GM19240 (cell line): Measurements from ENCODE around the gene ACSBG1.

Experiments used
- DNase-seq: peaks from one replicate; pipeline ENCODE4 v3.0.0; 2011; ENCODE audit warnings: low spot score; ENCODE audit not compliant: insufficient read length

The ACSBG1 gene, protein sequence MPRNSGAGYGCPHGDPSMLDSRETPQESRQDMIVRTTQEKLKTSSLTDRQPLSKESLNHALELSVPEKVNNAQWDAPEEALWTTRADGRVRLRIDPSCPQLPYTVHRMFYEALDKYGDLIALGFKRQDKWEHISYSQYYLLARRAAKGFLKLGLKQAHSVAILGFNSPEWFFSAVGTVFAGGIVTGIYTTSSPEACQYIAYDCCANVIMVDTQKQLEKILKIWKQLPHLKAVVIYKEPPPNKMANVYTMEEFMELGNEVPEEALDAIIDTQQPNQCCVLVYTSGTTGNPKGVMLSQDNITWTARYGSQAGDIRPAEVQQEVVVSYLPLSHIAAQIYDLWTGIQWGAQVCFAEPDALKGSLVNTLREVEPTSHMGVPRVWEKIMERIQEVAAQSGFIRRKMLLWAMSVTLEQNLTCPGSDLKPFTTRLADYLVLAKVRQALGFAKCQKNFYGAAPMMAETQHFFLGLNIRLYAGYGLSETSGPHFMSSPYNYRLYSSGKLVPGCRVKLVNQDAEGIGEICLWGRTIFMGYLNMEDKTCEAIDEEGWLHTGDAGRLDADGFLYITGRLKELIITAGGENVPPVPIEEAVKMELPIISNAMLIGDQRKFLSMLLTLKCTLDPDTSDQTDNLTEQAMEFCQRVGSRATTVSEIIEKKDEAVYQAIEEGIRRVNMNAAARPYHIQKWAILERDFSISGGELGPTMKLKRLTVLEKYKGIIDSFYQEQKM

DNA sequence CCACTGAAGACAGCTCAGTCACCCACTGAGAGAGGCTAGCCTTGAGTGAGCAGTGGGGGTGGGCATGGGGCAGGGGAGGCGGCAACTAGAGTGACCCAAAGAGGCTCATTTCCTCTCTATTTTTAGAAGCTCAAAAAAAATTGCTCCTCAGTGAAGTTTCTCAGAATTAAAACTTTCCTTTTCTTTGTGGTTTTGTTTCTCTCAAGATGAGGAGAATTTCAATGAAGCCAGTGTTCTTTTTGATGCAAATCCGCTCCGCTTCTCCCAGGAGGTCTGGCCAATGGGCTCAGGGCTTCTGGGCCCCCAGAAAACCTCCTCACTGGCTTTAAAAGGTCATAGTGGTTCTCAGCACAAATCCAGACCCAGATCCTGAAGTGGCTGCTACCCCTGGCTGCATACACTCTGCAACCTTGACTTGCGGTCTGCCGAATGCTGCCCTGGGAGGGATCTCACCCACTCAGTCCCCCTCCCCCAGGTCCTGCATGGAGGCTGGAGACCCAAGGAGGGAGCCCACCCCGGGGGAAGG is at the start of gene ACSBG1:
Gene ACSBG1 (minus strand): TSS at position 51 of the 526 bp plus-strand sequence. CDS start 64 bp downstream, outside the sequence.
- no peak for DNase-seq

DNA sequence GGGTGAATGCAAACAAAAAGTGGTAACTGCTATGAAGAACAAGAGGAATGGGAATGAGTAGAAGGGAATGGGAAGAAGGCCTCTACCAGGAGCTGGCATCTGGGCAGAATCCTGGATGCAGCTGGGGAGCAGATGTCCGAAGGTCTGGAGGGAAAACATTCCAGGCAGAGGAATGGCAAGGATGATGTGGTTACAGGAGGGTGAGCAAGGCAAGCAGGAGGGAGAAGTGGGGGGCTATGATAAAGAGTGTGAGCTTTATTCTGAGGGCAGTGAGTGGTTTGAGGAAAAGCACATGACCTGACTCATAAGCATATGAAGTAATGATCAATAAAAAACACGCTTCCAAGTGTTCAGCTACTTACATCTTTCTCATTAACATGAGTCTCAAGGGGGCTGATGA is 48.0 kb upstream of the ACSBG1 start:
- DNase-seq = no peak

DNA sequence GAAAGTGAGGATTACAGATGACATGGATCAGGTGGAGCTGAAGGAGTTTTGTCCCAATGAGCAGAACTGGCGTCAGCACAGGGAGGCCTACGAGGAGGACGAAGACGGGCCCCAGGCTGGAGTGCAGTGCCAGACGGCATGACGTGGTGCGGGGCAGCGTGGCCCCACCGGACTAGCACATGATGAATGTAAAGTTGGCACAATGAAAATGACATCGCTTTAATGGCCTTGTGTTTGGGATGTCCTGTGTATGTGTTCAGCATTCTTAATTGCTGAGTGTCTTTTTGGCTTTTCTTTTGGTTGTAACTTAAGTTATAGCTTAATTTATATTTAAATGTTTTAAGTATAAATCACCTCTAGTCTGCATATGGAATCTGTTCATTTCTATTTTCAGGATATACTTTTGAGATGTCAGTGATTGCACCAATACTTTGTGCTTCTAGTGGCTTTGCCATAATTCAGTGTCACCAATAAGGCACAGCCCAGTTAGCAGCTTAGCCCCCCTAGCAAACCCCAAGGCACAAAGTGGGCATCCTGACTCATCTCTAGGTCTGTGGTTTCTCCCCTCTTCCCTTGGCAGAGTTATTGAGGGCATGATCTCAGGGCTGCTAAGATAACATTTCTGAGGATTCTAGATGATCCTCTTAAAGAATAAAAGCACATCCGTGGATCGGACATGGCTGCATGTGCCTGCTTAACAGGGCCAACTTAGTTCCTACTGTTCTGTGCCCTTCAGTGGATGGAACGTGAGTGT is 46.1 kb upstream of the ACSBG1 start:
- no peak for DNase-seq

DNA sequence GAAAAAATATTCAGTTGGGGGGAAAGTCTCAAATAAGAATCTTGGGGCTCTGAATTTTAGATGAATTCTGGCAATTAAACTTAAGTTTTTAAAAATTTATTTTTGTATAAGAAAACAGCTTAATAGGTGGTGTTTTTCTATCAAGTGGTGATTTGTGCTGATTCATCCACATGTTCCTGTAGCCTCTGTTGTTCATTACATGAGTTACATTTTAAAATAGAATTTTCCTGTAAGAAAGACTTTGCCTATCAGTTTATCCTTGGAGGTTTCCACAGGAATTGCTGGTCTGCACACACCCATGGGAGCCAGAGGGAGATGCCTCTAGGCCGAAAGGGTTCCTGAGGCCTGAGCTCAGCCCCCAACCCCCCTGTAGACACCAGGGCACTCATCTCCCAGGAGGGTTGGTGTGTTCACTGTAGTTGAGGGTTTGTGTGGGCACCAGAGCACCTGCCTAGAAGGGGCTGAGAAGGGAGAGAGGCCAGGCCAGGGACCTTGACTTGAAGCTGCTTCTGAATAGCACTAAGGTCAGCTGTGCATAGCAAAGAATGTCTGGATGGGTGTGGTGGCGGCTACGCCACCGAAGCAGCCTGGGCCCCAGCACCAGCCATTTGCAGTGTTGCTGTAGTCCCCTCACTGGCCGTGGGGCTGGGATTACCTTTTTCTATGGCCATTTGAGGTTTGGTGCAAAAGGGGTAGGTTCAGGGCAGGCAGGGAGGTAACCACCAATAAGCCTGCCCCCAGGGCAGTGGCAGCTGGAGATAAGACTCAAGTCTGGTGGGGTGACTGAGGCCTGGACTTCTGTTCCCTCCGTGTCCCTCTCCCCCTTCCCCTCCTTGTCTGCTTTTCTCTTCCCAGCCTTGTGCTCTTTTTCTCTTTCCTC is 41.9 kb upstream of the ACSBG1 start:
- no peak for DNase-seq

DNA sequence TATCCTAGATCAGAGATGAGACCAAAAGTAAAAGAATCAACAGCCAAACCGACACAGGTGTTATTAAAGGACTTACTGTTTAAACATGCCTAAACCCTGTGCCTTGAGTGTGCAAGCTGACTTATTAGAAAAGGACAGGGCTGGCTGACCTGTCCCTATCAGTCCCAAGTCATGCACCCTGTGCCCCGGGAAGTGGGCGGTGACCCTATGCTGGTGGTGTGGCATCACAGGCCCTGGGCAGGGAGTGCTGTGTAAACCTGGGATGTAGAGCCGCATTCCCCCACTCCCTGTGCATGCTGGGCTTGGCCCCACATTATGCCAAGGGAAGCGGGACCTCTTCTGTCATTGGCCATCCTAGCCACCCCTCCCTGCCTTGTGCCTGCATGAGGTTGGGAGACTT is 40.6 kb upstream of the ACSBG1 start:
- DNase-seq = no peak

DNA sequence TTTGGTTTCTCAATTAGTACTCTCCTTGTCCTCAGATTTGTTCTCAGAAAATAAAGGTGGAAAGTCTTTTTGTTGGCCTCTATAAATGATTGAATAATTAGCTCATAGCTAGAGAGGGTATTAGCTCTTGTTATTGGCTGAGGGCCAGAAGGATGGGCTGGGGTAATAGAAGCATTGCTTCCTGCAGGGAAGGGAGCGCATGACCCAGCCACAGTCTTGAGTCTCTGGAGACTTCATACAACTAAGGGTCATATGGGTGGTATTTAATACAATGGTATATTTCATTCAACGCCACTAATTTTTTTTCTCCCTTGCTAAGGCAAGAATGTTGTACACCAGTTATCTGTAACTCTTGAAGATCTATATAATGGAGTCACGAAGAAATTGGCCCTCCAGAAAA is 38.4 kb upstream of the ACSBG1 start:
- DNase-seq = no peak

DNA sequence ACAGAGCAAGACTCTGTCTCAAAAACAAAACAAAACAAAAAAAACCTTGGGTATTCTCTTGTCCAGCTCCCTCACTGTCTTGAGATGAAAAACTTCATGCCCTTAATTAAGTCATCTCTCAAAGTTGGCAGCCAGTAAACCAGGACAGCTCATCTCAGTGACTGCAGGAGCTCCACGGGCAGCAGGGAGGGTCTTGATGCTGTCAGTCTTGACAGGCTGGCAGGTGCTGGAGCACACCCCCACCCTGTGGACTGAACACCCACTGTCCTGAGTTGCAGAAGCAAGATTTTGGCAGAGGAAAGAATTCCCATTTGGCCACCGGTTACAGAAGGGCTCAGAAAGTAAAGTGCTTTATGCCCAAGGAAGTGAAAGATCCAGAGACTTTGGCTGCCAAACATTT is 38.0 kb upstream of the ACSBG1 start:
- DNase-seq = no peak

DNA sequence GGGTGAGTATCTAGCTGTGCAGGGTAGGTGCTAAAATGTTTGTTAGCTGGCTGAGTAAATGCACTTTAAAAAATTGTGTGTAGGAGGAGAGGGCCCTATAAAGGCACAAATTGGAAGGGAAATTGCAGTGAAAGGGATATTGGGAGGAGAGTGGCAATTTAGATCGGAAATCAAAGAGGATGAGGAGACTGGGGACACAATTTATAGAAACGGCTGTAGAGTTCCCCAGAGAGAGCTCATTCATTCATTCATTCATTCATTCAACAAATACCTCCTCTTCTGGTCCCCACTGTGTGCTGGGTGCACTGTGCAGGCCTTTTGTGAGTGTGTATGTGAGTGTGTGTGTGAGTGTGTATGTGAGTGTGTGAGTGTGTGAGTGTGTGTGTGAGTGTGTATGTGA is 32.4 kb upstream of the ACSBG1 start:
- no peak for DNase-seq

DNA sequence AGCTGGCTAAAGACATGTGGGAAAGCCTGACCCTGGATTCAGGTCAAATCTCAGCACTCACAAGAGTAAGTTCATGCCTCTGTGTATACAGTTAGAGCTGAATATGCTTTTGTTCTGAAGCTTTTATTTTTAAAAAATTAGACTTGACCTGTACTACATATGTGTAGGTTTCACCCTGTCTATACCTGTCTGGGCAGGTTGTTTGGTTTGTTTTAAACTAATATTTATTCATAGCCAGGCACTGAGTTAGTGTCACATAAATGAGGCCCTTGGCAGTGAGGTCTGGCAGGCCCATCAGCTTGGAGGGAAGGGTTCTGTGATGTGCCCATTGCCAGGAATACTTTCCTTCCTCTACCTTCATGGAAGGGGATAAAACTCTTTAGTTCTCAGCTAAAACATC is 31.9 kb upstream of the ACSBG1 start:
- no peak for DNase-seq

DNA sequence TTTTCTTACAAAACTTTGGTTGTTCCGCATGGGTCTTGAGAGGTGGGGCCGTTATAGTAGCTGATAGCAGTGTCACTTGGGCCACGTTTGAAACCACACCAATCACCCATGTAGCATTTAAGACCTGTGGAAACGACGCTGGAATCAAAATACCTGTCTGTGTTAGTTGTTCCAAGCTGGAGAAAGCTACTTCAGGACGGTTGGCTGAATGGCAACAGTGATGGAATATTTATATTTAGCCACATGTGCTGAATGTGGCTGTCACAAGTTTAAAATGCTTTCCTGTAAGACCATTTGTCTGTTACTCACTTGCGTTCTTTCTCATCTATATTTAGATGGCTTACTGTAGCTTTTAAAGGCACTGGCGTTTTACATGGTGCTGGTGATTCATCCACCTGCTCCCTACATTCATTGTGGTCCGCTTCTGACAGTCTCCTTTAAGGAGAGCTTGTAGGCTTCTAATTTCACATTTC is 31.4 kb upstream of the ACSBG1 start:
- DNase-seq = no peak

DNA sequence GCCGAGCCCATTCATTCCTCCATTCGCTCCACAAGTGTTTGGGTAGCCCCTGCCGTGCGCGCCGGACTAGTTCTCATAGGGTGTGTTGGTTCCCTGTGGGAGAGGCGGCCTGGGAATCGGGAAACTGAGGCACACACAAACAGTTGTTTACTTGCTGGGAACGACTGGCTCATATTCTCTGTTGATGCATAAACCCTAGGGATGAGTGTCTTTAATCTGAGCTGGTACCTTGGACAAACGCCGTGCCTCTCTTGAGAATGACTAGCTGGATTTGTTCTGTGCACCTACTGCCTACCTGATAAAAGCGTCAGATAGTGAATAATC is 30.7 kb upstream of the ACSBG1 start:
- DNase-seq = no peak

DNA sequence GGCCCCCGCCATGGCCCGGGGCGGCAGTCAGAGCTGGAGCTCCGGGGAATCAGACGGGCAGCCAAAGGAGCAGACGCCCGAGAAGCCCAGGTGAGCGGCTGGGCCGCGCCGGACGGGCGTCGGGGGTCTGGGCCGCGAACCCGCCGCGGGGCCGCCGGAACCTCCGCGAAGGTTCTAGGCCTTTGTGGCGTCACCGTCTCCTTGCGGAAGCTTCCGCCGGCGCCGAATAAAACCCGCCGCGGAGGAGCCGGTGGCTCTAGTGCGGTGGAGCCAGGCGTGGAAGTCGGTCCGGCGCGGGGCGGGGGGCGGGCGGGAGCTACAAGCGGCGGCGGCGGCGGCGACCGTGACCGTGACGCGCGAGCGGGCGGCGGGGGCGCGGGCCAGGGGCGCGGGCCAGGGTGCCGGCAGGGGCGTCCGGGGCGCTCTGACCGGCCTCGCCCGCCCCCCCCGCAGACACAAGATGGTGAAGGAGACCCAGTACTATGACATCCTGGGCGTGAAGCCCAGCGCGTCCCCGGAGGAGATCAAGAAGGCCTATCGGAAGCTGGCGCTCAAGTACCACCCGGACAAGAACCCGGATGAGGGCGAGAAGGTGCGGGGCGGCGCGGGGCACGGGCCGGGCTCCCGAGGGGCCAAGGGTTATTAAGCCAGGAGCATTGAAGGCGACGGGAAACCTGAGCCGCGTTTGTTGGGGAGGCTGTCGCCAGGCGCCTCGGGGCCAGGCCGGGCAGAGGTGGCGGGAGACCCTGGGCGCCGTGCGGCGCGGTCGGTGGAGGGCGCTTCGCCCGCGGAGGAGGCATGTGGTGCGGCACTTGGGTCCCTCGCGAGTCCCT is 30.2 kb upstream of the ACSBG1 start, which contains the start of gene DNAJA4:
Gene DNAJA4 (plus strand): TSS at position 259 of the 833 bp plus-strand sequence. CDS start 202 bp downstream, at position 461.
- DNase-seq = no peak

DNA sequence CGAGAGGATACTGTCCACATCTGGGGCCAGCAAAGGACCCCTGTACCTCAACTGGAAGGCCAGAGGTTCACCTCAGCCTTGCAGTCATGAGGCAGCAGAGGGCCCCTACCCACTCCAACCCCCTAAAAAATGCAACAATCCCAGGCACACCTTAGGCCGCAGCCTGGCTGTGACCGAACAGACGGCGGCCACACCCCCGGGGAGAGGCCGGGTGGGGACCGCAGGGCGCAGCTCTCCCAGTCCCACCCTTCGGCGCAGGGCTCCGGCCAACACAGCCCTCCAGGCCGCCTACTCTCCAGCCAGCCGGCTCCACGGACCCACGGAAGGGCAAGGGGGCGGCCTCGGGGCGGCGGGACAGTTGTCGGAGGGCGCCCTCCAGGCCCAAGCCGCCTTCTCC is 29.5 kb upstream of the ACSBG1 start:
- DNase-seq = no peak

DNA sequence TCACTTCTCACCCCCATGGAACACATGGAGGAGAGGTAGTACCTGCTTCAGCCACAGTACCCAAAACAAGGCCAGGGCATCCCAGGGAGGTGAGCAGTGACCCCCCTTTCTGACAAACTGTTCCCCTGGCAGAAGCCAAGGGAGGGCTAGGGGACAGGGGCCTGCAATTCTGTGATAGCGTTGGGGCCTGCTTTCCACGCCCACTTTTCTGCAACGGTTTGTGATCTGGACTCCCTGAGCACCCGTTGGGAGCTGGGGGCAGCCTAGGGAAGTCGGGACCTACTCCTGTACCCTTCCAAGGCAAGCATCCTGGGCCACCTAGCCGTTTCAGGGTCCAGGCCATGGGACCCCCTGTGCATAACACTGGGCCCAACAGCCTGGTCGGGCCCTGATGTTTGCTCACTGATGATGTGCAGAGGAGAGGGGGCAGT is 29.0 kb upstream of the ACSBG1 start:
- DNase-seq = no peak

DNA sequence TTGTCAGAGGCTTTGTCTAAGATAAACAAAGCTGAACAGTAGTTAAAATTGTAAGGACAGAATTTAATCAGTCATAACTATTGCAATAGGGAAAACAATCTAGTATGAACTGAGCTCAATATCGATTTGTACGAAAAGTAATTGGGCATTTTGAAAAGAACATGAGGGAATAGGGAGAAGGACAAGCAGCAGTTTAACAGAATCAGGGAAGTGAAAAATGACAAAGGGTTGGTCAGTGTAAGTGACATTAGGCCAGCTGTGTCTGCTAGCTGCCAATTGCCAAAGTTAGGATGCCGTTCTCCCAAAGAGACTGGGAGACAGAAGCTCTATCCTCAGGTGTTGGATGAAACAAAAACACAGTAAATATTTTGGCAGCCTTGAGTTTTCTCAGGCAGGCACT is 26.7 kb upstream of the ACSBG1 start:
- DNase-seq = no peak

DNA sequence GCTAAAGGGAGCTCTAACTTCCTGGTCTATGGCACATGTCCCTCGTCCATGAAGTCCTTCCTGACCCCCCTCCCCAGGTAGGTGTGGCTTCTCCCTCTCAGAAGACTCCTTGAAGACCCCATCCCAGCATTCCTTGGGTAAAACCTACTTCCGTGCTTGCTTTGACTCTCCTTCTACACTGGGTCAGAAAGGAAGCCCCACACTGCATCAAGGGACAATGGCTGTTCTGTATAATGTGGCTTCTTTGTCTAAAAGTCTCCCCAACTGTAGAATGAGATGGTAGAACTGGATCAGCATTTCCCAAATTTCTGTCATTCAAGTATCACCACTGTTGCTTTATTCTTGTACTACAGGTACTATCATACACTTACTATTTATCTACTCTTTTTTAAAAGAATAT is 26.1 kb upstream of the ACSBG1 start:
- DNase-seq = no peak

DNA sequence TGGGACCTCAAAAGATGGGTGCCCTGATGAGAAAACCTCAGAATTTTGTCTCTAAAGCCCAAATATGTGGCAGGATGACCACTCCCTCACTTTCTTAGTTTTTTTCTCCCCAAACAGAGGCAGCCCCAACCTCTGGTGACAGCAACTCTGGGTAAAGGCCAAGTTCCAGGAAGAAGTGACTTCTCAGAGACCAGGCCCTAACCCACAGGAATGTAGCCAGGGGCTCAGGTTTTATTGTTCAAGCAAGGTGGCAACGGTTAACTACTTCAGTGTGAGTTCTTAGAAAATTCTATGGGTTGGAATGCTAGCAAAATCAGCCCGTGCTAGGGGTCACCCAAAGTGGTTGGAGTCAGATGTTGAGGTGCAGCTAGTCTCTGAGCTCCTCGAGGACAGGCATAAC is 24.9 kb upstream of the ACSBG1 start:
- no peak for DNase-seq

DNA sequence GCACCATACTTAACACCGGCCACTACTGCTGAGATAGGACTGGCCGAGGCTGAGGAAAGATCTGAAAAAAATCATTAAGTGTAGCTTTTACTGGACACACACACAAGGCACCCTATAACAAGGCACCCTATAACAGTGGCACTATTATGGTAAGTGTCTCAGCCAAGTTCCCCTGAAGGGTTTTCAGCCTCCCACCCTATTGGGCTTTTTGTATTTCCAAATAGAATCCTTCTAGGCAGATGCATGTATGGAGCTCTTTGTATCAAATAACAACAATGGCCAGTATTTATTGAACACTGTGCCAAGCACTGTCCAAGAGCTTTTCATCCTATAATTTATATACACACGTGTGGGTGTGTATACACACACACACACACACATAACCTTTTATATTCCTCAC is 23.3 kb upstream of the ACSBG1 start:
- DNase-seq = no peak

DNA sequence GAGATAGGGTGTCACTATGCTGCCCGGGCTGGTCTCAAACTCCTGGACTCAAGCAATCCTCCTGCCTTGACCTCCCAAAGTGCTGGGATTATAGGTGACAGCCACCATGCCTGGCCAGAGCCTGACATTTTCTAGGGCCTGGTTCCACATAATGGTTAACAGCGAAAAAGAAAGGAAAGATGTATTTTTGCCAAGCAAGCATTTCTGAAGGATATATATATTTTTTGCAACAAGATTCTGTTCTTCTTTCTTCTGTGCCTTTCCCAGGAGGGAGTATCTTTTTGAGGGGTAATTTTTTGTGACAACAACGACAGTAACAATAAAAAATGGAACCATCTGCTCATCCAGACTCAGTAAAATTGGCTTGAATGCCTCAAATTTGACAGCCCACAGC is 21.7 kb upstream of the ACSBG1 start:
- no peak for DNase-seq
